Activated naive CD8-positive, alpha-beta T cell treated with anti-CD3 and anti-CD28 coated beads, Interleukin-2, amount 10 ng/mL, durations not matched to agents 7 days and 5 days (primary cell): ENCODE data around the gene NMD3. TPM values are rescaled to one million over a fixed set of nuclear protein-coding genes. Genes with fewer than 3 reads are reported as not detected.
A peak's percentile ranks its signal among the peaks of the same experiment; 100 is the strongest.
"Not testable (repeated sequence)": the region's sequence is repeated elsewhere in the genome, so short reads cannot be mapped to it uniquely, and the experiment has no call there.

Experiments
- ATAC-seq: fragments of 150-1000 bp; cut with Tn5 transposase; one replicate; pipeline ENCODE4 v1.10.0; 2021; ENCODE audit warnings: low read depth, moderate library complexity
- POLR2A ChIA-PET: fragments of 350-600 bp; sonication (Branson Sonifier 250); formaldehyde crosslinking; loops from one replicate; lab custom pipeline; 2021; ENCODE audit warnings: antibody characterized with exemption; lab: Charles Lee
- DNase-seq: peaks from one replicate; pipeline ENCODE4 v3.0.0; 2021
- H3K27ac Mint-ChIP-seq: one replicate; pipeline ENCODE4 v1.8.0; 2022; ENCODE audit warnings: mild to moderate bottlenecking, mixed read lengths
- H3K27me3 Mint-ChIP-seq: one replicate; pipeline ENCODE4 v1.8.0; 2022; ENCODE audit warnings: mild to moderate bottlenecking, moderate library complexity, mixed read lengths
- H3K36me3 Mint-ChIP-seq: one replicate; pipeline ENCODE4 v1.8.0; 2021; ENCODE audit warnings: mild to moderate bottlenecking, mixed read lengths
- H3K4me1 Mint-ChIP-seq: one replicate; pipeline ENCODE4 v1.8.0; 2021; ENCODE audit warnings: mixed read lengths
- H3K4me3 Mint-ChIP-seq: one replicate; pipeline ENCODE4 v1.8.0; 2022; ENCODE audit warnings: mild to moderate bottlenecking, moderate library complexity, mixed read lengths
- H3K9me3 Mint-ChIP-seq: one replicate; pipeline ENCODE4 v1.8.0; 2021; ENCODE audit warnings: mixed read lengths
- total RNA-seq, 2 experiments: library from RNA; stranded (reverse); gene quantifications; one replicate each; pipeline ENCODE4 v1.2.3, GENCODE V29; 2021

Gene NMD3
- 10 to 100 TPM; 43.8 to 44.9 TPM for total RNA-seq

- peak; percentile 95 for ATAC-seq
- H3K4me1 Mint-ChIP-seq, result peaks cover 23% of the 10 kb centered on the region
These were observed at the start of gene NMD3 for GRCh38 chr3:161220850-161221753. Gene NMD3, plus strand, starts transcription at chr3:161221311. Its CDS starts 703 bp downstream, at chr3:161222014.

GRCh38 chr3:161171639-161172552 is 49.2 kb upstream of the NMD3 start:
- no peak for ATAC-seq
- no peaks in the 10 kb centered on the region for H3K4me1 Mint-ChIP-seq
- DNase-seq, result no peak
- no peaks in the 10 kb centered on the region for H3K36me3 Mint-ChIP-seq
- peaks cover 9% of the 10 kb centered on the region for H3K27me3 Mint-ChIP-seq
- no peak overlapping the region for H3K27ac Mint-ChIP-seq
- POLR2A ChIA-PET, result no interaction called here
- no peak overlapping the region for H3K4me3 Mint-ChIP-seq
- H3K9me3 Mint-ChIP-seq, result no peaks in the 10 kb centered on the region

More at GRCh38 chr3:161220850-161221753, at the start of gene NMD3:
- peak; percentile 91 for DNase-seq
- peaks cover 12% of the 10 kb centered on the region for H3K36me3 Mint-ChIP-seq
- H3K4me3 Mint-ChIP-seq, result peak within 1 kb of the TSS; percentile 85
- no peaks in the 10 kb centered on the region for H3K9me3 Mint-ChIP-seq
- POLR2A ChIA-PET, result interaction anchor here (0.7 to 2.0 kb wide), 8 partner anchors 8 to 771 kb away, joined by 3 to 7 read pairs (median 4); partner anchors contain the start of genes B3GALNT1 and TRIM59
- peaks cover 6% of the 10 kb centered on the region for H3K27me3 Mint-ChIP-seq
- peak within 1 kb of the TSS; percentile 94 for H3K27ac Mint-ChIP-seq

GRCh38 chr3:161175506-161175905 is 45.6 kb upstream of the NMD3 start:
- H3K27me3 Mint-ChIP-seq, result peaks cover 9% of the 10 kb centered on the region
- no peaks in the 10 kb centered on the region for H3K4me1 Mint-ChIP-seq
- no peak overlapping the region for H3K4me3 Mint-ChIP-seq
- POLR2A ChIA-PET, result no interaction called here
- ATAC-seq (no peak), DNase-seq (no peak)
- no peak overlapping the region for H3K27ac Mint-ChIP-seq
- H3K36me3 Mint-ChIP-seq, result no peaks in the 10 kb centered on the region
- no peaks in the 10 kb centered on the region for H3K9me3 Mint-ChIP-seq

- no peaks in the 10 kb centered on the region for H3K4me1 Mint-ChIP-seq
- DNase-seq, result no peak
- H3K9me3 Mint-ChIP-seq, result peaks cover 4% of the 10 kb centered on the region
- no peak for ATAC-seq
- peaks cover 9% of the 10 kb centered on the region for H3K27me3 Mint-ChIP-seq
- no peak overlapping the region for H3K4me3 Mint-ChIP-seq
- POLR2A ChIA-PET, result no interaction called here
- H3K36me3 Mint-ChIP-seq, result no peaks in the 10 kb centered on the region
- no peak overlapping the region for H3K27ac Mint-ChIP-seq
These were observed 43.1 kb upstream of the NMD3 start for GRCh38 chr3:161177991-161178390.

GRCh38 chr3:161181371-161181770 is 39.7 kb upstream of the NMD3 start:
- POLR2A ChIA-PET, H3K27ac Mint-ChIP-seq, ATAC-seq, H3K4me1 Mint-ChIP-seq, H3K9me3 Mint-ChIP-seq, H3K36me3 Mint-ChIP-seq, H3K4me3 Mint-ChIP-seq, H3K27me3 Mint-ChIP-seq, DNase-seq: not testable (repeated sequence)

GRCh38 chr3:161187046-161187445 is 34.1 kb upstream of the NMD3 start:
- no peak for DNase-seq
- H3K4me3 Mint-ChIP-seq, result no peak overlapping the region
- H3K4me1 Mint-ChIP-seq, result no peaks in the 10 kb centered on the region
- ATAC-seq, result no peak
- H3K9me3 Mint-ChIP-seq, result peaks cover 4% of the 10 kb centered on the region
- no peaks in the 10 kb centered on the region for H3K36me3 Mint-ChIP-seq
- POLR2A ChIA-PET, result no interaction called here
- H3K27ac Mint-ChIP-seq, result no peak overlapping the region
- H3K27me3 Mint-ChIP-seq, result peaks cover 3% of the 10 kb centered on the region

GRCh38 chr3:161197855-161198850 is 23.0 kb upstream of the NMD3 start:
- DNase-seq (no peak), ATAC-seq (no peak)
- POLR2A ChIA-PET, result no interaction called here
- Mint-ChIP-seq H3K9me3 (peaks cover 6% of the 10 kb centered on the region), H3K27me3 (peaks cover 4% of the 10 kb centered on the region), H3K27ac (no peak overlapping the region), H3K4me1 (no peaks in the 10 kb centered on the region), H3K4me3 (no peak overlapping the region), H3K36me3 (peaks cover 2% of the 10 kb centered on the region)

GRCh38 chr3:161199926-161200325 is 21.2 kb upstream of the NMD3 start:
- peaks cover 2% of the 10 kb centered on the region for H3K36me3 Mint-ChIP-seq
- peaks cover under 1% of the 10 kb centered on the region for H3K27me3 Mint-ChIP-seq
- ATAC-seq (no peak), DNase-seq (no peak)
- no peaks in the 10 kb centered on the region for H3K4me1 Mint-ChIP-seq
- POLR2A ChIA-PET, result no interaction called here
- H3K27ac Mint-ChIP-seq, result no peak overlapping the region
- H3K4me3 Mint-ChIP-seq, result no peak overlapping the region
- peaks cover 5% of the 10 kb centered on the region for H3K9me3 Mint-ChIP-seq

- no peak for ATAC-seq
- Mint-ChIP-seq H3K4me1 (no peaks in the 10 kb centered on the region), H3K27ac (no peak overlapping the region), H3K4me3 (no peak overlapping the region), H3K36me3 (no peaks in the 10 kb centered on the region), H3K9me3 (no peaks in the 10 kb centered on the region), H3K27me3 (no peaks in the 10 kb centered on the region)
- POLR2A ChIA-PET, result no interaction called here
- no peak for DNase-seq
These were observed 17.5 kb upstream of the NMD3 start for GRCh38 chr3:161203485-161204098.

- Mint-ChIP-seq H3K4me3 (no peak overlapping the region), H3K27ac (no peak overlapping the region), H3K4me1 (no peaks in the 10 kb centered on the region), H3K9me3 (no peaks in the 10 kb centered on the region), H3K27me3 (peaks cover 15% of the 10 kb centered on the region), H3K36me3 (no peaks in the 10 kb centered on the region)
- no peak for DNase-seq
- peak; percentile 39 for ATAC-seq
- POLR2A ChIA-PET, result no interaction called here
These were observed 12.2 kb upstream of the NMD3 start for GRCh38 chr3:161208931-161209330.

GRCh38 chr3:161212171-161212771 is 8.8 kb upstream of the NMD3 start:
- no peak for DNase-seq
- no peak for ATAC-seq
- no peak overlapping the region for H3K27ac Mint-ChIP-seq
- no peaks in the 10 kb centered on the region for H3K36me3 Mint-ChIP-seq
- no peak overlapping the region for H3K4me3 Mint-ChIP-seq
- no peaks in the 10 kb centered on the region for H3K4me1 Mint-ChIP-seq
- H3K27me3 Mint-ChIP-seq, result peaks cover 33% of the 10 kb centered on the region
- POLR2A ChIA-PET, result interaction anchor here (0.7 to 1.4 kb wide), 2 partner anchors 9 to 29 kb away, joined by 4 read pairs; partner anchors contain the start of gene NMD3
- H3K9me3 Mint-ChIP-seq, result no peaks in the 10 kb centered on the region

- H3K36me3 Mint-ChIP-seq, result no peaks in the 10 kb centered on the region
- no peak for DNase-seq
- H3K4me1 Mint-ChIP-seq, result no peaks in the 10 kb centered on the region
- H3K9me3 Mint-ChIP-seq, result no peaks in the 10 kb centered on the region
- no peak for ATAC-seq
- H3K27me3 Mint-ChIP-seq, result peaks cover 33% of the 10 kb centered on the region
- POLR2A ChIA-PET, result interaction anchor here (1.4 kb wide), 1 partner anchor 8 kb away, joined by 4 read pairs; the partner anchor contains the start of gene NMD3
- no peak overlapping the region for H3K4me3 Mint-ChIP-seq
- no peak overlapping the region for H3K27ac Mint-ChIP-seq
These were observed 8.2 kb upstream of the NMD3 start for GRCh38 chr3:161212906-161213305.
